Stimulated activated CD8-positive, alpha-beta memory T cell treated with anti-CD3 and anti-CD28 coated beads, Interleukin-15, amount 100 ng/mL, for 24 hours (primary cell): ENCODE data around the gene ARMC3.

Experiments
- DNase-seq: peaks from one replicate; pipeline ENCODE4 v3.0.0-alpha.2; 2020; ENCODE audit warnings: low read depth

Gene ARMC3

DNA sequence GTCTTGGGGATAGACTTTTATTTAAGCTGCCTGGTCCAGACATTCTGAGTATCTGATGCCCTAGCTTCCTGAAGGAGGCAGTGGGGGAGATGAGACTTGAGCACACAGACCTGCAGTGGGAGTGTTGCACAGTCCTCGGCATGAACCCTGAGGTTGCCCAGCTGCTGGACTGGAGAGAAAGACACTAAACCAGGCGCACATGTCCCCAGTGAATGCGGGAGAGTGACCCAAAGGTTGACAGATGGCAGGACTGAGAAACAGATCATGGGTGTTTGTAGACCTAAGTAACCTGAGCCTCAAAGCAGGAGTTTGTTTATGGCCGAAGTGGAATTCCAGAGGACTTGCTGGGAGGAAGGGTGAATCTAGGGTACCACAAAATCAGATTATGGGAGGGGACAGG is 151.8 kb downstream of the ARMC3 start:
- no peak for DNase-seq

DNA sequence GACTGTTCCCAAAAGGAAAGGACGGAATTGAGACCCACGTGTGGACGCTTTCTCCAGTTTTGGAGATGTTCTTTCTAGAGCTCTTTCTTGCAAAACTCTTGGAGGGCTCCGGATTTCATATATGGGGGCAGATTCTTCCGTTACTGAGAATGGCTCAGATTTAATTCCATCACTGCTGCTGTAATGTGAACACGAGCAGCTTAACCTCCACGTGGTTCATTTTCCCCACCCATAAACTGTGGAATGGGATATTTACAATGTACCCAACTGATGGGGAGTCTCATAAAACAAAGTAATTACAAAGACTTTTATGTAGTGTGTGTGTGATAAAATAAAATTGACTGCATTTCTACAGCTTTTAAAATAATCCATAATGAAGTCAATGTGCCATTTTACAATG is 152.4 kb downstream of the ARMC3 start:
- no peak for DNase-seq

DNA sequence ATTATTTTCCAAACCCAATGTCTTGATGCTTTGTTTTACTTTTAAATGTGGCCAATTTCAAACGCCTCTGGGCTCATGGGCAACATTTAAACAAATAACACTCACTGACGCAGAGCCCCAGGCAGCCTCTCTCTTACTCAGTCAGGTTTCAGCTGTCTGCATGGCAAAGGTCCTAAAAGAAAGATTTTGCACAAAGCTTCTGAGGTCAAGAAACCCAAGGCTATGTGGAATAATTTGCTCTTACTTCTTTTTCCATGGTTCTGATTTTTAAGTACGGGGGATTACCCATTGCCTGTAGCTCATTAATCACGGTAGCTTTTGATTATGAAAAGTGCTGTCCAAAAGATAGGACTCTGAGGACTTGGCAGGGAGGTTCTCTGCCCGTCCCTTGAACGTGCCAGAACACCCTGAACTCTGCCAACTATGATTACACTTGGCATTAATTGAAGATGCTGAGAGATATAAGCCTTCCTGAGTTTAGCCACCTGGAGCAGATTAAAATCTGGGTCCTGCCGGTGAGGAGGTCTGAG is 153.4 kb downstream of the ARMC3 start:
- no peak for DNase-seq

DNA sequence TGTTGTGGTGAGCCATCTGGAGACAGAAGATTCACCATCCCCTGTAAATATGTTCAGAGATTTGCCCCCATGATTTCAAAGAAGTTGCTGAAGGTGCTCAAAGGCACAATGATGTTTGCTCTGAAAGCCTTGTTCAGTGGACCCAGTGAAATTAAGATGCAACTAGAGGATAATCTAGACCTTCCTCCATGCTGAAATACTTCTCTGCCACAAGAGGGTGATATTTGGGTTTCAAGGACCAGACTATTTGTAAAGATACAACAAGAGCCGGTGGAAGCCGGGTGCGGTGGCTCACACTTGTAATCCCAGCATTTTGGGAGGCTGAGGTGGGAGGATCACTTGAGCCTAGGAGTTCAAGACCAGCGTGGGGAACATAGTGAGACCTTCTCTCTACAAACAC is 154.0 kb downstream of the ARMC3 start:
- no peak for DNase-seq
